Ishikawa (cell line): Measurements from ENCODE around the gene ADGRG6.

Source experiments
- CEBPB ChIP-seq: IDR thresholded peaks from 2 replicates; pipeline ENCODE4 v1.6.1; 2012
- CREB1 ChIP-seq: IDR thresholded peaks from 2 replicates; pipeline ENCODE4 v1.6.1; 2012; ENCODE audit warnings: low read depth
- EGR1 ChIP-seq: IDR thresholded peaks from 2 replicates; pipeline ENCODE4 v1.6.1; 2012
- EP300 ChIP-seq: IDR thresholded peaks from 2 replicates; pipeline ENCODE4 v1.6.1; 2012; ENCODE audit warnings: borderline replicate concordance
- FOXM1 ChIP-seq: IDR thresholded peaks from 2 replicates; pipeline ENCODE4 v1.6.1; 2012; ENCODE audit warnings: low read depth, borderline replicate concordance
- NFIC ChIP-seq: IDR thresholded peaks from 2 replicates; pipeline ENCODE4 v1.6.1; 2012
- RAD21 ChIP-seq: IDR thresholded peaks from 2 replicates; pipeline ENCODE4 v1.6.1; 2012; ENCODE audit warnings: low read depth
- TAF1 ChIP-seq: IDR thresholded peaks from 2 replicates; pipeline ENCODE4 v1.6.1; 2012; ENCODE audit warnings: low read depth, mild to moderate bottlenecking
- TCF12 ChIP-seq: IDR thresholded peaks from 2 replicates; pipeline ENCODE4 v1.6.1; 2012; ENCODE audit warnings: low read depth
- TEAD4 ChIP-seq: IDR thresholded peaks from 2 replicates; pipeline ENCODE4 v1.6.1; 2012
- YY1 ChIP-seq: IDR thresholded peaks from 2 replicates; pipeline ENCODE4 v1.6.1; 2012; ENCODE audit warnings: low read depth
- ZBTB7A ChIP-seq: IDR thresholded peaks from 2 replicates; pipeline ENCODE4 v1.6.1; 2012; ENCODE audit warnings: low read depth
- TF ChIP-seq, protein P1 (sequence below): IDR thresholded peaks from 2 replicates; pipeline ENCODE4 v1.6.1; 2012
- TF ChIP-seq, protein P2 (sequence below): IDR thresholded peaks from 2 replicates; pipeline ENCODE4 v1.6.1; 2012; ENCODE audit warnings: low read depth, mild to moderate bottlenecking
- TF ChIP-seq, protein P3 (sequence below): IDR thresholded peaks from 2 replicates; pipeline ENCODE4 v1.6.1; 2012

The ADGRG6 gene

DNA sequence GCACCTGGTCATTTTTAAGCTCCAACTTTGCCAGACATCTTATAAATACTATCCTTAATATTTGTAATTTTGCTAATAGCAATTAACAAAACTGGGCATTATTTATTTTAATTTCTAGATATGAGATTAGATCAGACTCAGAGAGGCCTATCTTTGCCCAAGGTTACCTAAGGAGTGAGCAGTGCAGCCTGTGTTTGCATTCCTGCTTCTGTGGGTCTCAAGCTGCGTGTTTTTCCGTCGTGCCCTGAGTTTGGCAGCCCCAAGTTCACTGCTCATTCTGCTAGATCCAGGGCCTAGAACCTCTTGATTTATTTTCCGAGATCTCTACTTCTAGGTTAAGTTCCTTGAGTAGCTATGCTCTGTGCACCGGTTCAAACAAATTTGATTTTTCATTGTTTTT, 11.0 kb upstream of the ADGRG6 start:
- TF ChIP-seq NFIC (no peak), CREB1 (no peak), FOXM1 (no peak), YY1 (no peak), CEBPB (no peak), RAD21 (no peak), TEAD4 (no peak), EP300 (no peak), TCF12 (no peak)
- TF ChIP-seq, protein P1, sequence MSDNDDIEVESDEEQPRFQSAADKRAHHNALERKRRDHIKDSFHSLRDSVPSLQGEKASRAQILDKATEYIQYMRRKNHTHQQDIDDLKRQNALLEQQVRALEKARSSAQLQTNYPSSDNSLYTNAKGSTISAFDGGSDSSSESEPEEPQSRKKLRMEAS = no peak
- TF ChIP-seq, protein P2, sequence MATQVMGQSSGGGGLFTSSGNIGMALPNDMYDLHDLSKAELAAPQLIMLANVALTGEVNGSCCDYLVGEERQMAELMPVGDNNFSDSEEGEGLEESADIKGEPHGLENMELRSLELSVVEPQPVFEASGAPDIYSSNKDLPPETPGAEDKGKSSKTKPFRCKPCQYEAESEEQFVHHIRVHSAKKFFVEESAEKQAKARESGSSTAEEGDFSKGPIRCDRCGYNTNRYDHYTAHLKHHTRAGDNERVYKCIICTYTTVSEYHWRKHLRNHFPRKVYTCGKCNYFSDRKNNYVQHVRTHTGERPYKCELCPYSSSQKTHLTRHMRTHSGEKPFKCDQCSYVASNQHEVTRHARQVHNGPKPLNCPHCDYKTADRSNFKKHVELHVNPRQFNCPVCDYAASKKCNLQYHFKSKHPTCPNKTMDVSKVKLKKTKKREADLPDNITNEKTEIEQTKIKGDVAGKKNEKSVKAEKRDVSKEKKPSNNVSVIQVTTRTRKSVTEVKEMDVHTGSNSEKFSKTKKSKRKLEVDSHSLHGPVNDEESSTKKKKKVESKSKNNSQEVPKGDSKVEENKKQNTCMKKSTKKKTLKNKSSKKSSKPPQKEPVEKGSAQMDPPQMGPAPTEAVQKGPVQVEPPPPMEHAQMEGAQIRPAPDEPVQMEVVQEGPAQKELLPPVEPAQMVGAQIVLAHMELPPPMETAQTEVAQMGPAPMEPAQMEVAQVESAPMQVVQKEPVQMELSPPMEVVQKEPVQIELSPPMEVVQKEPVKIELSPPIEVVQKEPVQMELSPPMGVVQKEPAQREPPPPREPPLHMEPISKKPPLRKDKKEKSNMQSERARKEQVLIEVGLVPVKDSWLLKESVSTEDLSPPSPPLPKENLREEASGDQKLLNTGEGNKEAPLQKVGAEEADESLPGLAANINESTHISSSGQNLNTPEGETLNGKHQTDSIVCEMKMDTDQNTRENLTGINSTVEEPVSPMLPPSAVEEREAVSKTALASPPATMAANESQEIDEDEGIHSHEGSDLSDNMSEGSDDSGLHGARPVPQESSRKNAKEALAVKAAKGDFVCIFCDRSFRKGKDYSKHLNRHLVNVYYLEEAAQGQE = no peak
- TF ChIP-seq, protein P3, sequence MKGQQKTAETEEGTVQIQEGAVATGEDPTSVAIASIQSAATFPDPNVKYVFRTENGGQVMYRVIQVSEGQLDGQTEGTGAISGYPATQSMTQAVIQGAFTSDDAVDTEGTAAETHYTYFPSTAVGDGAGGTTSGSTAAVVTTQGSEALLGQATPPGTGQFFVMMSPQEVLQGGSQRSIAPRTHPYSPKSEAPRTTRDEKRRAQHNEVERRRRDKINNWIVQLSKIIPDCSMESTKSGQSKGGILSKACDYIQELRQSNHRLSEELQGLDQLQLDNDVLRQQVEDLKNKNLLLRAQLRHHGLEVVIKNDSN = no peak

DNA sequence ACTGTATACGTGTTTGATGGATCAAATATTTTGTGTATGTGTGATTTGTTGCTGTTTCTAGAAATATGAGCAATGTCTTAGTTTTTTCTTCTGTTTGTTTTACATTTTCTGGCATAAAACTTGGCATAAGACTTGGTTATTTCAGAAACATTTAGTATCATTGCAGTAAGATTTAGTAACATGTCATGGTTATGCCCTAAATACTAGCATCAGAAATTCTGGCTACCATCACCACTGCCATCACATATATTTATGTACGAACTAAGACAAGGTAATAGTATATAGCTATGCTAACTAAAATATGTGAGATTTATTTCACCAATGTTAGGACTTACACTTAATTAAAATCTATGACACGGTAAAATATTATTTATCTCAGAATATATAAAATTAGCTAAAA, 10.3 kb upstream of the ADGRG6 start:
- TF ChIP-seq EP300 (no peak), EGR1 (no peak), TCF12 (no peak), NFIC (no peak), TEAD4 (no peak), ZBTB7A (no peak), CREB1 (no peak), CEBPB (no peak), FOXM1 (no peak), TAF1 (no peak), YY1 (no peak), RAD21 (no peak)
- TF ChIP-seq, protein P3 = no peak
- TF ChIP-seq, protein P2 = no peak
- TF ChIP-seq, protein P1 = no peak

DNA sequence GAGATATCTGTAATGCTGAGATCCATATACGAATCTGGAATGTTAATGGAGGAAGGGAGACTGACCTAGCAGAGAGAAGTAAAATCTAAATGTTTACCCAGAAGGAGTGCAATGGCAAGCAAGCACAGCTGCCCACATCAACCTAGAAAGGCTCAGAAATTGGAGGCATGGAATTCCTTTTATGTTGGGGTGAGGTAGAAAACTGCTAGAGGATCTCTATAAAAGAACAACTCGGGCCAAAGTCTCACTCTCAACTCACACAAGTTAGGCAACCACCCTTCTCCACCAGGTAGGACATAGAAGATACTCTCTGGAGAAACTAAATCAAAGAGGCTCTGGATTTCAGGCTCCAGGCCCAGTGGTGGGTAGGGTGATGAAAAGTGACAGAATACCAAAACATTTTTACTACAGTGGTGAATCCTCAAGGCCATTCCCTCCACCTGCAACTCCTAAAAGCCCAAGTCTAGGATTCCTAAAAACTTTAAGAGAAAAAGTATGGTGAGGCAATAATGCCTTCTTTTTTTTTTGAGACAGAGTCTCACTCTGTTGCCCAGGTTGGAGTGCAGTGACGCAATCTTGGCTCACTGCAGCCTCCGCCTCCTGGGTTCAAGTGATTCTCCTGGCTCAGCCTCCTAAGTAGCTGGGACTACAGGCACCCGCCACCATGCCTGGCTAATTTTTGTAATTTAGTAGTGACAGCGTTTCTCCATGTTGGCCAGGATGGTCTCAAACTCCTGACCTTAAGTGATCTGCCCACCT, 9.5 kb upstream of the ADGRG6 start:
- TF ChIP-seq YY1 = no peak
- no peak for TF ChIP-seq TAF1
- TF ChIP-seq, protein P2 = no peak
- TF ChIP-seq TEAD4 = no peak
- no peak for TF ChIP-seq TCF12
- TF ChIP-seq CEBPB = no peak
- TF ChIP-seq, protein P3 = no peak
- no peak for TF ChIP-seq RAD21
- TF ChIP-seq, protein P1 = no peak
- no peak for TF ChIP-seq ZBTB7A
- no peak for TF ChIP-seq EGR1
- no peak for TF ChIP-seq EP300

DNA sequence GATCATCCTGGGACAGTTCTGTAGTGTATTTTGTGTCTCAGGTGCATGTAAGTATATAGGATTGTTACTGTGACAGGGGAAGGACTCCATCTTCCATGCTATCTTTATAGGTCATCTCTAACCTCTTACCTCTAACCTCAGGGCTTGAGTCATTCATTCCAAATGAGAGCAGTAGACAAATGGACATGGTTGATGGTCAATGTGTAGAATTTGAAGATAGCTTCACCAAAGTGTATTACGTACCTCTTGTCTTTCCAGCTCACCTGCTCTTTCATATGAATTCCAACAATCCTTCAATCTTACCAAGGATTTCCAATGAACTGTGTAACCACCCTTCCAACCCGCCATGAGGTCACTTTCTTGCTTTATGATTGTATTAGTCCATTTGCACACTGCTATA, 8.7 kb upstream of the ADGRG6 start:
- no peak for TF ChIP-seq EGR1
- TF ChIP-seq, protein P3 = no peak
- TF ChIP-seq, protein P2 = no peak
- TF ChIP-seq CEBPB = no peak
- no peak for TF ChIP-seq EP300
- no peak for TF ChIP-seq TCF12
- TF ChIP-seq NFIC = no peak
- TF ChIP-seq CREB1 = no peak
- TF ChIP-seq TEAD4 = no peak
- no peak for TF ChIP-seq ZBTB7A
